ENCODE results near the gene RELL2.
A peak's percentile ranks its signal among the peaks of the same experiment; 100 is the strongest.

The RELL2 gene

GRCh38 chr5:141611289-141611688 is 25.5 kb upstream of the RELL2 start:
- no peaks in the 10 kb centered on the region; the same call in 1 of the 2 replicates for H4K20me1 ChIP-seq (ENCODE audit: insufficient read depth, low read length)
- DNase-seq, result no peak
- no peak overlapping the region for H3K4me2 ChIP-seq (ENCODE audit: low read depth, low read length)
- H2AFZ ChIP-seq (ENCODE audit: low read length), result no peak overlapping the region
- H3K36me3 ChIP-seq (replicated peaks; ENCODE audit: insufficient read depth, low read length), result no peaks in the 10 kb centered on the region
- no peak overlapping the region for H3K9ac ChIP-seq (ENCODE audit: low read length)
- peaks cover 11% of the 10 kb centered on the region for H3K4me1 ChIP-seq (ENCODE audit: low read length)
- H3K9me3 ChIP-seq (replicated peaks; ENCODE audit: insufficient read depth, low read length), result no peaks in the 10 kb centered on the region
- peaks cover 99% of the 10 kb centered on the region for H3K79me2 ChIP-seq (ENCODE audit: low read length)
- TF ChIP-seq EZH2 (optimal IDR thresholded peaks at IDR 0.05; ENCODE audit: low read depth, low read length), result no peak
- no peak overlapping the region for H3K4me3 ChIP-seq (ENCODE audit: low read length)
- no peaks in the 10 kb centered on the region for H3K9me2 ChIP-seq (replicated peaks; ENCODE audit: insufficient read depth, low read length)
- H3K27me3 ChIP-seq (replicated peaks; ENCODE audit: insufficient read depth, low read length), result no peaks in the 10 kb centered on the region
- no peak overlapping the region for H3K27ac ChIP-seq (ENCODE audit: low read length)
- peaks cover 9% of the 10 kb centered on the region; the same call in 1 of the 2 replicates for H3F3A ChIP-seq (ENCODE audit: insufficient read depth, low read length)

GRCh38 chr5:141613344-141613743 is 23.5 kb upstream of the RELL2 start:
- H3K27ac ChIP-seq (ENCODE audit: low read length), result no peak overlapping the region
- H4K20me1 ChIP-seq (ENCODE audit: insufficient read depth, low read length), result no peaks in the 10 kb centered on the region; the same call in 1 of the 2 replicates
- H3K36me3 ChIP-seq (replicated peaks; ENCODE audit: insufficient read depth, low read length), result 0 out of 2 replicates have a peak, but pooled peaks cover 3% of the 10 kb centered on the region
- no peaks in the 10 kb centered on the region for H3K27me3 ChIP-seq (replicated peaks; ENCODE audit: insufficient read depth, low read length)
- TF ChIP-seq EZH2phosphoT487 (IDR thresholded peaks at IDR 0.05; ENCODE audit: low read length), result no peak
- TF ChIP-seq EZH2 (optimal IDR thresholded peaks at IDR 0.05; ENCODE audit: low read depth, low read length), result no peak
- no peak for TF ChIP-seq CTCF (IDR thresholded peaks at IDR 0.05; ENCODE audit: low read length)
- H3K9me3 ChIP-seq (replicated peaks; ENCODE audit: insufficient read depth, low read length), result no peaks in the 10 kb centered on the region
- H3K4me3 ChIP-seq (ENCODE audit: low read length), result no peak overlapping the region
- no peak overlapping the region for H3K4me2 ChIP-seq (ENCODE audit: low read depth, low read length)
- peaks cover 7% of the 10 kb centered on the region; the same call in 1 of the 2 replicates for H3F3A ChIP-seq (ENCODE audit: insufficient read depth, low read length)
- peaks cover 8% of the 10 kb centered on the region for H3K4me1 ChIP-seq (ENCODE audit: low read length)
- peaks cover 99% of the 10 kb centered on the region for H3K79me2 ChIP-seq (ENCODE audit: low read length)
- H3K9me2 ChIP-seq (replicated peaks; ENCODE audit: insufficient read depth, low read length), result no peaks in the 10 kb centered on the region
- DNase-seq, result no peak
- no peak overlapping the region for H2AFZ ChIP-seq (ENCODE audit: low read length)
- H3K9ac ChIP-seq (ENCODE audit: low read length), result no peak overlapping the region

GRCh38 chr5:141615991-141616720 is 20.6 kb upstream of the RELL2 start:
- TF ChIP-seq EZH2 (optimal IDR thresholded peaks at IDR 0.05; ENCODE audit: low read depth, low read length) (no peak), CTCF (IDR thresholded peaks at IDR 0.05; ENCODE audit: low read length) (no peak), EZH2phosphoT487 (IDR thresholded peaks at IDR 0.05; ENCODE audit: low read length) (no peak)
- DNase-seq, result no peak
- Histone ChIP-seq H3K4me3 (ENCODE audit: low read length) (no peak overlapping the region), H2AFZ (ENCODE audit: low read length) (no peak overlapping the region), H3K27me3 (replicated peaks; ENCODE audit: insufficient read depth, low read length) (no peaks in the 10 kb centered on the region), H3K79me2 (ENCODE audit: low read length) (peaks cover 74% of the 10 kb centered on the region), H3F3A (ENCODE audit: insufficient read depth, low read length) (peaks cover 11% of the 10 kb centered on the region; the same call in 1 of the 2 replicates), H4K20me1 (ENCODE audit: insufficient read depth, low read length) (no peaks in the 10 kb centered on the region; the same call in 1 of the 2 replicates), H3K9me3 (replicated peaks; ENCODE audit: insufficient read depth, low read length) (no peaks in the 10 kb centered on the region), H3K27ac (ENCODE audit: low read length) (no peak overlapping the region), H3K9ac (ENCODE audit: low read length) (no peak overlapping the region), H3K36me3 (replicated peaks; ENCODE audit: insufficient read depth, low read length) (0 out of 2 replicates have a peak, but pooled peaks cover 3% of the 10 kb centered on the region), H3K9me2 (replicated peaks; ENCODE audit: insufficient read depth, low read length) (no peaks in the 10 kb centered on the region), H3K4me2 (ENCODE audit: low read depth, low read length) (peak overlapping the region; percentile 77), H3K4me1 (ENCODE audit: low read length) (peaks cover 15% of the 10 kb centered on the region)

GRCh38 chr5:141617128-141617527 is 19.7 kb upstream of the RELL2 start:
- DNase-seq, result no peak
- Histone ChIP-seq H3K27me3 (replicated peaks; ENCODE audit: insufficient read depth, low read length) (no peaks in the 10 kb centered on the region), H3K36me3 (replicated peaks; ENCODE audit: insufficient read depth, low read length) (0 out of 2 replicates have a peak, but pooled peaks cover 3% of the 10 kb centered on the region), H3K9me2 (replicated peaks; ENCODE audit: insufficient read depth, low read length) (no peaks in the 10 kb centered on the region), H3K9me3 (replicated peaks; ENCODE audit: insufficient read depth, low read length) (no peaks in the 10 kb centered on the region), H3K4me2 (ENCODE audit: low read depth, low read length) (peak overlapping the region; percentile 77), H3K4me1 (ENCODE audit: low read length) (peaks cover 15% of the 10 kb centered on the region), H3K9ac (ENCODE audit: low read length) (peak overlapping the region; percentile 90; the same call in 1 of the 2 replicates), H4K20me1 (ENCODE audit: insufficient read depth, low read length) (no peaks in the 10 kb centered on the region; the same call in 1 of the 2 replicates), H3F3A (ENCODE audit: insufficient read depth, low read length) (peaks cover 20% of the 10 kb centered on the region; the same call in 1 of the 2 replicates), H3K4me3 (ENCODE audit: low read length) (peak overlapping the region; percentile 85), H2AFZ (ENCODE audit: low read length) (no peak overlapping the region), H3K79me2 (ENCODE audit: low read length) (peaks cover 65% of the 10 kb centered on the region), H3K27ac (ENCODE audit: low read length) (no peak overlapping the region)
- TF ChIP-seq CTCF (IDR thresholded peaks at IDR 0.05; ENCODE audit: low read length) (no peak), EZH2phosphoT487 (IDR thresholded peaks at IDR 0.05; ENCODE audit: low read length) (no peak)

Data from MM.1S (cell line).